ENCODE data around the gene TMEM236. TPM values are rescaled to one million over a fixed set of nuclear protein-coding genes. Genes with fewer than 3 reads are reported as not detected.

TMEM236 gene
- total RNA-seq (2012; rRNA removed) (not detected in 2 replicates), polyA plus RNA-seq (2012; rRNA removed) (not detected in 2 replicates), Bru-seq, nascent RNA (percentile 24 among the genes with signal in this experiment), BruChase-seq, experiment 1, labeled RNA remaining after a 6-hour chase (percentile 49 among the genes with signal in this experiment), BruChase-seq, experiment 2, labeled RNA remaining after a 2-hour chase (percentile 35 among the genes with signal in this experiment)
- polyA plus RNA-seq (2012; cell fraction: cytosol; rRNA removed): 0.01 TPM in 1 of 2 replicates, not detected in the other
- polyA plus RNA-seq (2012; cell fraction: nucleus; rRNA removed; ENCODE audit: low replicate concordance): 0.05 TPM in 1 of 2 replicates, not detected in the other
- long read RNA-seq: 0 reads

DNA sequence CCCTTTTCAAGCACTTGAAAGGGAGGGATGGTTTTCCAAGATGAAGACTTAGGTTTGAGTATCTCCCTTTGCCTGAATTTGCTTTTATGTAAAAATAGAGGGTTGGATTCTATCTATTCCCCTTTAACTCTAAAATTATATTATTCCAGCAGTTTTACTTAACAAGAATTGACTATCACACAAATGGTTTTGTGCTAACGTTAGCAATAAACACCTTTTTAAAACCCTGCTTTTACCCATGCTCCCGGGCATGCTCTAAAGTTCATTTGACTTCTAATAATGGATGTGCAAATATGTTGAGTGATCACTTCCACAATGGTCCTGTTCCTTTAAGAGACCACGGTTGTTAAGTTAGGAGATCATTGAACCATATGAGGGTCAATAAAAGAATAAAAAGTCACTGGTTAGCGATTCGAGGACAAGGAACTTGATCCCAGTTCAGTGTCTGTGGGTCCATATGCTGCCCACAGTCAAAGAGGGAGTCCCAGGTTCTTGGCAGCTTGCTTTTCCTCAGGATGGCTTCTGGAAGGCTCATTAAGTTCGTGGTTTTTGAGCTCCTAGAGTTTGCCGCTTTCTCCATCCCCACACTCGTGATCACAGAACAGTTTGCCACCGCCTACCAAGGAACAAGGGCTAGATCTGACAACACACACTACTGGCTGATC lies at the start of gene TMEM236:
Gene TMEM236, plus strand, starts transcription at position 421 of the 665 bp plus-strand sequence. Its CDS starts 95 bp downstream, at position 516.
- dilution Hi-C loops (cut with HindIII; ENCODE audit: low sequenced_read_pairs, unreplicated experiment): no loop called here
- no CpG with 5 or more reads among the region's 9 CpGs for WGBS, 2 experiments (ENCODE audit: extremely low coverage in 2 of 2, insufficient read length in 1 of 2)
- DNase-seq (no peak), ATAC-seq (ENCODE audit: low read depth) (no peak)
- BruUV-seq (replicated peaks): no TSS peak
- no peak within 1 kb of the TSS for H3K4ac ChIP-seq (ENCODE audit: low read depth, low read length)
- H3K9ac ChIP-seq (ENCODE audit: low read depth, low read length): no peak within 1 kb of the TSS
- H3K27ac ChIP-seq (ENCODE audit: insufficient read depth, low read length): no peak within 1 kb of the TSS
- no peak within 1 kb of the TSS for H4K8ac ChIP-seq (ENCODE audit: low read depth in 2 of 2, low read length in 2 of 2)
- H3K27me3 ChIP-seq (ENCODE audit: control insufficient read depth, insufficient read depth, low read length): peaks cover 4% of the 10 kb centered on the region; the same call in 1 of the 2 replicates
- no peaks in the 10 kb centered on the region for H3K9me1 ChIP-seq (ENCODE audit: insufficient read depth, low read length)
- no peak within 1 kb of the TSS for H3K14ac ChIP-seq (replicated peaks; ENCODE audit: low read depth, low read length)
- no peak within 1 kb of the TSS for H3K56ac ChIP-seq (ENCODE audit: extremely low read depth, insufficient read depth, low read length)
- H3K4me3 ChIP-seq (ENCODE audit: insufficient read depth, low read depth, low read length): no peak within 1 kb of the TSS
- CTCF ChIA-PET: no interaction called here
- H4K20me1 ChIP-seq (ENCODE audit: insufficient read depth, low read length): no peaks in the 10 kb centered on the region
- H3K4me1 ChIP-seq (ENCODE audit: control insufficient read depth, insufficient read depth, low read length): no peaks in the 10 kb centered on the region
- POLR2A ChIA-PET (ENCODE audit: unreplicated experiment): no interaction called here
- intact Hi-C loops (cut with micrococcal nuclease): no loop called here
- no peaks in the 10 kb centered on the region for H3K36me3 ChIP-seq (ENCODE audit: control insufficient read depth, insufficient read depth, low read length)
- H2BK15ac ChIP-seq (ENCODE audit: low read depth, low read length): no peak within 1 kb of the TSS
- H2AFZ ChIP-seq (replicated peaks; ENCODE audit: low read length, poor library complexity): peak within 1 kb of the TSS; percentile 35
- no peak within 1 kb of the TSS for H2BK20ac ChIP-seq (ENCODE audit: low read depth, low read length)
- no peak within 1 kb of the TSS for H3K4me2 ChIP-seq (ENCODE audit: low read depth, low read length)
- H2BK5ac ChIP-seq (ENCODE audit: low read depth, low read length, poor library complexity, severe bottlenecking): no peak within 1 kb of the TSS
- no peaks in the 10 kb centered on the region for H3K9me3 ChIP-seq (ENCODE audit: control insufficient read depth, insufficient read depth, low read length)
- no peak within 1 kb of the TSS for H2AK9ac ChIP-seq (replicated peaks; ENCODE audit: low read depth, low read length, poor library complexity)
- no peak within 1 kb of the TSS for H2AK5ac ChIP-seq (ENCODE audit: low read depth, low read length)
- H3K23ac ChIP-seq (ENCODE audit: low read depth, low read length): no peak within 1 kb of the TSS
- no peaks in the 10 kb centered on the region for H3K79me1 ChIP-seq (ENCODE audit: low read depth in 1 of 2, low read length in 2 of 2)
- H3K18ac ChIP-seq (ENCODE audit: low read depth, low read length): no peak within 1 kb of the TSS
- no peak within 1 kb of the TSS for H4K5ac ChIP-seq (ENCODE audit: low read depth, low read length)
- in situ Hi-C loops (cut with MboI; ENCODE audit: low sequenced_read_pairs): no loop called here
- no peak within 1 kb of the TSS for H4K91ac ChIP-seq (ENCODE audit: insufficient read depth, low read depth, low read length)
- no peak within 1 kb of the TSS for H2BK120ac ChIP-seq (ENCODE audit: low read depth, low read length)
- TF ChIP-seq NFE2L2 (IDR thresholded peaks at IDR 0.05; ENCODE audit: low read depth, low read length) (no peak), BHLHE40 (IDR thresholded peaks at IDR 0.05; ENCODE audit: low read depth, low read length) (no peak), SMC3 (IDR thresholded peaks at IDR 0.05; ENCODE audit: low read depth, low read length) (no peak), MAFK (IDR thresholded peaks at IDR 0.05; ENCODE audit: low read depth, low read length) (no peak), MAZ (IDR thresholded peaks at IDR 0.05; ENCODE audit: borderline replicate concordance, low read depth, low read length) (no peak), CEBPB (IDR thresholded peaks at IDR 0.05; ENCODE audit: low read depth, low read length) (no peak), RCOR1 (IDR thresholded peaks at IDR 0.05; ENCODE audit: insufficient replicate concordance, low read length) (no peak), RAD21 (IDR thresholded peaks at IDR 0.05; ENCODE audit: low read length) (no peak), RFX5 (IDR thresholded peaks at IDR 0.05; ENCODE audit: low read depth, low read length) (no peak), CHD1 (IDR thresholded peaks at IDR 0.05; ENCODE audit: low read depth, low read length) (no peak), MXI1 (IDR thresholded peaks at IDR 0.05; ENCODE audit: borderline replicate concordance, low read depth, low read length) (no peak)
- TF ChIP-seq, protein P1, sequence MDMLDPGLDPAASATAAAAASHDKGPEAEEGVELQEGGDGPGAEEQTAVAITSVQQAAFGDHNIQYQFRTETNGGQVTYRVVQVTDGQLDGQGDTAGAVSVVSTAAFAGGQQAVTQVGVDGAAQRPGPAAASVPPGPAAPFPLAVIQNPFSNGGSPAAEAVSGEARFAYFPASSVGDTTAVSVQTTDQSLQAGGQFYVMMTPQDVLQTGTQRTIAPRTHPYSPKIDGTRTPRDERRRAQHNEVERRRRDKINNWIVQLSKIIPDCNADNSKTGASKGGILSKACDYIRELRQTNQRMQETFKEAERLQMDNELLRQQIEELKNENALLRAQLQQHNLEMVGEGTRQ (IDR thresholded peaks at IDR 0.05; ENCODE audit: low read depth, low read length): no peak
- TF ChIP-seq, protein P2, sequence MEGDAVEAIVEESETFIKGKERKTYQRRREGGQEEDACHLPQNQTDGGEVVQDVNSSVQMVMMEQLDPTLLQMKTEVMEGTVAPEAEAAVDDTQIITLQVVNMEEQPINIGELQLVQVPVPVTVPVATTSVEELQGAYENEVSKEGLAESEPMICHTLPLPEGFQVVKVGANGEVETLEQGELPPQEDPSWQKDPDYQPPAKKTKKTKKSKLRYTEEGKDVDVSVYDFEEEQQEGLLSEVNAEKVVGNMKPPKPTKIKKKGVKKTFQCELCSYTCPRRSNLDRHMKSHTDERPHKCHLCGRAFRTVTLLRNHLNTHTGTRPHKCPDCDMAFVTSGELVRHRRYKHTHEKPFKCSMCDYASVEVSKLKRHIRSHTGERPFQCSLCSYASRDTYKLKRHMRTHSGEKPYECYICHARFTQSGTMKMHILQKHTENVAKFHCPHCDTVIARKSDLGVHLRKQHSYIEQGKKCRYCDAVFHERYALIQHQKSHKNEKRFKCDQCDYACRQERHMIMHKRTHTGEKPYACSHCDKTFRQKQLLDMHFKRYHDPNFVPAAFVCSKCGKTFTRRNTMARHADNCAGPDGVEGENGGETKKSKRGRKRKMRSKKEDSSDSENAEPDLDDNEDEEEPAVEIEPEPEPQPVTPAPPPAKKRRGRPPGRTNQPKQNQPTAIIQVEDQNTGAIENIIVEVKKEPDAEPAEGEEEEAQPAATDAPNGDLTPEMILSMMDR (conservative IDR thresholded peaks at IDR 0.05; ENCODE audit: low read depth, low read length): no peak
- TF ChIP-seq, protein P3, sequence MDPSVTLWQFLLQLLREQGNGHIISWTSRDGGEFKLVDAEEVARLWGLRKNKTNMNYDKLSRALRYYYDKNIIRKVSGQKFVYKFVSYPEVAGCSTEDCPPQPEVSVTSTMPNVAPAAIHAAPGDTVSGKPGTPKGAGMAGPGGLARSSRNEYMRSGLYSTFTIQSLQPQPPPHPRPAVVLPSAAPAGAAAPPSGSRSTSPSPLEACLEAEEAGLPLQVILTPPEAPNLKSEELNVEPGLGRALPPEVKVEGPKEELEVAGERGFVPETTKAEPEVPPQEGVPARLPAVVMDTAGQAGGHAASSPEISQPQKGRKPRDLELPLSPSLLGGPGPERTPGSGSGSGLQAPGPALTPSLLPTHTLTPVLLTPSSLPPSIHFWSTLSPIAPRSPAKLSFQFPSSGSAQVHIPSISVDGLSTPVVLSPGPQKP (IDR thresholded peaks at IDR 0.05; ENCODE audit: borderline replicate concordance, low read depth, low read length): no peak
